GM12878 (cell line): ENCODE measurements around the gene CA6. TPM values are rescaled to one million over a fixed set of nuclear protein-coding genes. Genes with fewer than 3 reads are reported as not detected.

Experiments
- ATAC-seq: fragments of 200-7000 bp; cut with Tn5 transposase; 3 replicates; pipeline ENCODE4 v1.9.1; 2020; ENCODE audit warnings: mild to moderate bottlenecking, moderate library complexity
- BruUV-seq: library from RNA; stranded (reverse); fragments of 400-500 nt; replicated peaks from 2 replicates; lab custom pipeline; 2021; lab: Mats Ljungman, UMichigan
- CTCF ChIA-PET: fragments of 300-600 bp; sonication (Branson Sonifier 250); formaldehyde crosslinking; extraction: SDS; loops from one replicate; lab custom pipeline; 2021; ENCODE audit warnings: inconsistent platforms; lab: Yijun Ruan, JAX
- POLR2A ChIA-PET: fragments of 350-600 bp; formaldehyde crosslinking; extraction: SDS; loops from one replicate; lab custom pipeline; 2021; ENCODE audit warnings: inconsistent platforms; lab: Charles Lee
- RAD21 ChIA-PET: fragments of 300-600 bp; sonication (Branson Sonifier 250); formaldehyde crosslinking; loops from one replicate; lab custom pipeline; 2023; ENCODE audit warnings: antibody characterized with exemption; ENCODE audit not compliant: unreplicated experiment; lab: Charles Lee
- SMC1A ChIA-PET: fragments of 300-600 bp; sonication (Branson Sonifier 250); formaldehyde crosslinking; loops from one replicate; lab custom pipeline; 2023; ENCODE audit not compliant: unreplicated experiment, uncharacterized antibody; lab: Charles Lee
- DNase-seq: peaks from one replicate; pipeline ENCODE4 v3.0.0-alpha.2; 2011; ENCODE audit warnings: low read depth, low spot score
- FAIRE-seq: peaks from 3 replicates; lab custom pipeline; 2011; peaks lifted over from hg19 to GRCh38; lab: Jason Lieb, UNC
- H2AFZ ChIP-seq: 2 replicates; pipeline ENCODE4 v1.6.0; 2011; ENCODE audit warnings: low read depth, low read length, control low read depth; ENCODE audit not compliant: control insufficient read depth
- H3K27ac ChIP-seq: 2 replicates; pipeline ENCODE4 v1.5.1; 2011; ENCODE audit warnings: control low read depth; ENCODE audit not compliant: control insufficient read depth, insufficient read depth
- H3K27me3 ChIP-seq, 2 experiments: replicated peaks in 1 of 2; 2 replicates each; pipeline versions ENCODE4 v1.6.0 to v1.6.1; 2011; ENCODE audit warnings: low read length in 1 of 2; ENCODE audit not compliant: control insufficient read depth in 2 of 2, insufficient read depth in 2 of 2
- H3K36me3 ChIP-seq, 2 experiments: 2 replicates each; pipeline ENCODE4 v1.5.1; 2011; ENCODE audit warnings: low read length in 1 of 2; ENCODE audit not compliant: control insufficient read depth in 2 of 2, insufficient read depth in 2 of 2
- H3K4me1 ChIP-seq: 2 replicates; pipeline ENCODE4 v1.6.1; 2011; ENCODE audit warnings: mild to moderate bottlenecking, low read length, moderate library complexity, mixed read lengths; ENCODE audit not compliant: control insufficient read depth, insufficient read depth
- H3K4me2 ChIP-seq: 2 replicates; pipeline ENCODE4 v1.6.0; 2011; ENCODE audit warnings: control low read depth; ENCODE audit not compliant: control insufficient read depth, insufficient read depth
- H3K4me3 ChIP-seq: fragments of 200-600 bp; sonication (generic); 2 replicates; pipeline ENCODE4 v1.5.1; 2016
- H3K79me2 ChIP-seq: 2 replicates; pipeline ENCODE4 v1.6.0; 2011; ENCODE audit warnings: low read length; ENCODE audit not compliant: control insufficient read depth, insufficient read depth
- H3K9ac ChIP-seq: 2 replicates; pipeline ENCODE4 v1.8.0; 2011; ENCODE audit warnings: low read length, control low read depth, mixed read lengths; ENCODE audit not compliant: control insufficient read depth, insufficient read depth
- H3K9me3 ChIP-seq: replicated peaks from 3 replicates; pipeline ENCODE4 v1.5.1; 2011; ENCODE audit warnings: mild to moderate bottlenecking, low read length; ENCODE audit not compliant: control insufficient read depth, insufficient read depth
- H4K20me1 ChIP-seq: 2 replicates; pipeline ENCODE4 v1.6.0; 2011; ENCODE audit not compliant: control insufficient read depth, insufficient read depth
- FOXM1 ChIP-seq: IDR thresholded peaks from 2 replicates; pipeline ENCODE4 v1.6.1; 2012; ENCODE audit warnings: low read depth, mild to moderate bottlenecking, inconsistent platforms, low read length, moderate library complexity
- IRF4 ChIP-seq: IDR thresholded peaks from 2 replicates; pipeline ENCODE4 v1.6.1; 2011; ENCODE audit warnings: low read depth, low read length
- KLF5 ChIP-seq: fragments of 450-650 bp; IDR thresholded peaks from 2 replicates; pipeline ENCODE4 v1.6.1; 2014; ENCODE audit warnings: mild to moderate bottlenecking; ENCODE audit not compliant: partially characterized antibody
- MAX ChIP-seq: IDR thresholded peaks from 2 replicates; pipeline ENCODE4 v1.6.1; 2012; ENCODE audit warnings: low read depth, low read length, improper control_type of control experiment
- MTA3 ChIP-seq: IDR thresholded peaks from 2 replicates; pipeline ENCODE4 v1.6.1; 2012; ENCODE audit warnings: low read length, inconsistent platforms, borderline replicate concordance
- MYC ChIP-seq: IDR thresholded peaks from 2 replicates; pipeline ENCODE4 v1.6.1; 2011; ENCODE audit warnings: mild to moderate bottlenecking, low read length, moderate library complexity, inconsistent platforms; ENCODE audit not compliant: insufficient read depth, insufficient replicate concordance, insufficient read length, severe bottlenecking
- PML ChIP-seq: IDR thresholded peaks from 2 replicates; pipeline ENCODE4 v1.6.1; 2012; ENCODE audit warnings: low read length, inconsistent platforms
- RELA ChIP-seq: fragments of 450-650 bp; IDR thresholded peaks from 2 replicates; pipeline ENCODE4 v1.8.0; 2014; ENCODE audit warnings: borderline replicate concordance; ENCODE audit not compliant: partially characterized antibody
- SMAD5 ChIP-seq: IDR thresholded peaks from 2 replicates; pipeline ENCODE4 v1.6.1; 2016; ENCODE audit warnings: antibody characterized with exemption, low read depth
- SMARCA5 ChIP-seq: fragments of 450-650 bp; IDR thresholded peaks from 2 replicates; pipeline ENCODE4 v1.6.1; 2017; ENCODE audit warnings: mild to moderate bottlenecking
- TCF3 ChIP-seq: IDR thresholded peaks from 2 replicates; pipeline ENCODE4 v1.6.1; 2012; ENCODE audit warnings: low read depth, mild to moderate bottlenecking, low read length, borderline replicate concordance; ENCODE audit not compliant: insufficient read depth
- TCF7 ChIP-seq: IDR thresholded peaks from 2 replicates; pipeline ENCODE4 v1.6.1; 2014; ENCODE audit warnings: antibody characterized with exemption, borderline replicate concordance
- ZNF622 ChIP-seq: fragments of 450-650 bp; IDR thresholded peaks from 2 replicates; pipeline ENCODE4 v1.6.1; 2017; ENCODE audit warnings: mild to moderate bottlenecking, inconsistent platforms
- whole genome bisulfite sequencing: methylation state at CpG from one replicate; pipeline ENCODE4 v1.1.6; 2016; ENCODE audit warnings: low lambda C conversion rate; ENCODE audit not compliant: insufficient replicate concordance, insufficient coverage; ENCODE audit errors: missing lambda C conversion rate; 5-methylcytosine and 5-hydroxymethylcytosine counted together
- in situ Hi-C: fragments of 300-500 bp; cut with MboI; formaldehyde crosslinking; loops from 9 replicates; pipeline ENCODE4 v1.14.3; 2018; ENCODE audit warnings: mixed read lengths
- intact Hi-C: fragments of 100-400 bp; cut with micrococcal nuclease; formaldehyde crosslinking; loops from one replicate; pipeline ENCODE4 v1.14.2; 2022; ENCODE audit not compliant: unreplicated experiment
- polyA plus RNA-seq, 11 experiments: library from polyadenylated mRNA; depleted of rRNA in 4 of 11; unstranded in 6 of 11; stranded (reverse) in 5 of 11; fragments of >200 nt; fragmentation: Nextera tagmentation in 4 of 11; fragmentation: Illumina TruSeq in 1 of 11; extraction: Ambion mirVana in 4 of 11; extraction: Trizol in 1 of 11; gene quantifications; 1 replicate in 1 of 11; 2 replicates in 10 of 11; pipeline versions ENCODE4 v1.2.1 to v1.2.3, GENCODE V29; 2011 to 2016; ENCODE audit warnings: inconsistent platforms in 2 of 11, missing spikeins in 2 of 11, low read depth in 1 of 11
- total RNA-seq, 4 experiments: library from RNA; depleted of rRNA in 3 of 4; stranded (reverse); fragments of >200 nt in 3 of 4; fragmentation: Illumina TruSeq in 1 of 4; extraction: Trizol in 1 of 4; gene quantifications; 2 replicates each; pipeline versions ENCODE4 v1.2.1 to v1.2.3, GENCODE V29; 2013 to 2021
- TF ChIP-seq, protein P1 (sequence below): fragments of 450-650 bp; IDR thresholded peaks from 2 replicates; pipeline ENCODE4 v1.6.1; 2017; ENCODE audit warnings: mild to moderate bottlenecking, moderate library complexity
- TF ChIP-seq, protein P2 (sequence below): IDR thresholded peaks from 2 replicates; pipeline ENCODE4 v1.6.1; 2011; ENCODE audit warnings: low read depth, low read length, improper control_type of control experiment, borderline replicate concordance
- TF ChIP-seq, protein P3 (sequence below): IDR thresholded peaks from 2 replicates; pipeline ENCODE4 v1.6.1; 2011; ENCODE audit warnings: low read depth, mild to moderate bottlenecking, low read length, moderate library complexity, borderline replicate concordance; ENCODE audit errors: extremely low read depth

The CA6 gene
- total and polyA plus RNA-seq, 10 of the 15 experiments (the other 5 are each of a cell fraction or from before 2014, with no cell fraction given): not detected

DNA sequence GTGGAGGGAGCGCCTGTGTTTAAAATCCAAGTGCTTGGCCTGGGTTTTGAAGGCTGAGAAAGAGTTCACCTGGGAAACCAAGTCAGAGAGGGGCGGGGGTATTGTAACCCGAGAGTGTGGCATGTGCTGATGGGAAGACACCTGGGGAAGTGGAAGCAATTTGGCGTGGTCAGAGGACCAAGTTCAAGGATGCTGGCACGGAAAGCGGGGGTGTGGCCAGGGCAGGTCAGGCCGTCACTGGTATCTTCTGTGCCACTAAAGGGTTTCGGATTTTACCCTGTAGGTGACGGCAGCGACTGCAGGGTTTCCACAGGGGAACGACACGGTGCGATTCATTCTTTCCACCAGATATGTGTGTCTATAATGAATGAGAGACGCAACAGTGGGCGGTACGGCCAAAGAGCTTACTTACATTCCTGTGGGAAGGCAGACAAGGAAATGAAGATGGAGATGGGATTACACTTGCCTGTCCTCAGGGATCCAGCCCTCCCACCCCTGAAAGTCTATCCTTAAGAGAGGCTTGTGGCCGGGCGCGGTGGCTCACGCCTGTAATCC lies 31.3 kb downstream of the CA6 start:
- TF ChIP-seq MTA3 (no peak), RELA (no peak), IRF4 (no peak), SMARCA5 (no peak), SMAD5 (no peak), ZNF622 (no peak), TCF3 (no peak), MYC (no peak), PML (no peak), TCF7 (no peak), KLF5 (no peak), MAX (no peak), FOXM1 (no peak)
- TF ChIP-seq, protein P1, sequence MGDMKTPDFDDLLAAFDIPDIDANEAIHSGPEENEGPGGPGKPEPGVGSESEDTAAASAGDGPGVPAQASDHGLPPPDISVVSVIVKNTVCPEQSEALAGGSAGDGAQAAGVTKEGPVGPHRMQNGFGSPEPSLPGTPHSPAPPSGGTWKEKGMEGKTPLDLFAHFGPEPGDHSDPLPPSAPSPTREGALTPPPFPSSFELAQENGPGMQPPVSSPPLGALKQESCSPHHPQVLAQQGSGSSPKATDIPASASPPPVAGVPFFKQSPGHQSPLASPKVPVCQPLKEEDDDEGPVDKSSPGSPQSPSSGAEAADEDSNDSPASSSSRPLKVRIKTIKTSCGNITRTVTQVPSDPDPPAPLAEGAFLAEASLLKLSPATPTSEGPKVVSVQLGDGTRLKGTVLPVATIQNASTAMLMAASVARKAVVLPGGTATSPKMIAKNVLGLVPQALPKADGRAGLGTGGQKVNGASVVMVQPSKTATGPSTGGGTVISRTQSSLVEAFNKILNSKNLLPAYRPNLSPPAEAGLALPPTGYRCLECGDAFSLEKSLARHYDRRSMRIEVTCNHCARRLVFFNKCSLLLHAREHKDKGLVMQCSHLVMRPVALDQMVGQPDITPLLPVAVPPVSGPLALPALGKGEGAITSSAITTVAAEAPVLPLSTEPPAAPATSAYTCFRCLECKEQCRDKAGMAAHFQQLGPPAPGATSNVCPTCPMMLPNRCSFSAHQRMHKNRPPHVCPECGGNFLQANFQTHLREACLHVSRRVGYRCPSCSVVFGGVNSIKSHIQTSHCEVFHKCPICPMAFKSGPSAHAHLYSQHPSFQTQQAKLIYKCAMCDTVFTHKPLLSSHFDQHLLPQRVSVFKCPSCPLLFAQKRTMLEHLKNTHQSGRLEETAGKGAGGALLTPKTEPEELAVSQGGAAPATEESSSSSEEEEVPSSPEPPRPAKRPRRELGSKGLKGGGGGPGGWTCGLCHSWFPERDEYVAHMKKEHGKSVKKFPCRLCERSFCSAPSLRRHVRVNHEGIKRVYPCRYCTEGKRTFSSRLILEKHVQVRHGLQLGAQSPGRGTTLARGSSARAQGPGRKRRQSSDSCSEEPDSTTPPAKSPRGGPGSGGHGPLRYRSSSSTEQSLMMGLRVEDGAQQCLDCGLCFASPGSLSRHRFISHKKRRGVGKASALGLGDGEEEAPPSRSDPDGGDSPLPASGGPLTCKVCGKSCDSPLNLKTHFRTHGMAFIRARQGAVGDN: no peak
- TF ChIP-seq, protein P2, sequence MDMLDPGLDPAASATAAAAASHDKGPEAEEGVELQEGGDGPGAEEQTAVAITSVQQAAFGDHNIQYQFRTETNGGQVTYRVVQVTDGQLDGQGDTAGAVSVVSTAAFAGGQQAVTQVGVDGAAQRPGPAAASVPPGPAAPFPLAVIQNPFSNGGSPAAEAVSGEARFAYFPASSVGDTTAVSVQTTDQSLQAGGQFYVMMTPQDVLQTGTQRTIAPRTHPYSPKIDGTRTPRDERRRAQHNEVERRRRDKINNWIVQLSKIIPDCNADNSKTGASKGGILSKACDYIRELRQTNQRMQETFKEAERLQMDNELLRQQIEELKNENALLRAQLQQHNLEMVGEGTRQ: no peak
- TF ChIP-seq, protein P3, sequence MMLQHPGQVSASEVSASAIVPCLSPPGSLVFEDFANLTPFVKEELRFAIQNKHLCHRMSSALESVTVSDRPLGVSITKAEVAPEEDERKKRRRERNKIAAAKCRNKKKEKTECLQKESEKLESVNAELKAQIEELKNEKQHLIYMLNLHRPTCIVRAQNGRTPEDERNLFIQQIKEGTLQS: no peak
- ATAC-seq: no peak
- H3K4me1 ChIP-seq: no peaks in the 10 kb centered on the region
- no peaks in the 10 kb centered on the region for H3K79me2 ChIP-seq
- no peak overlapping the region for H3K9ac ChIP-seq
- CTCF ChIA-PET: interaction anchor here (1.0 to 1.2 kb wide), 2 partner anchors 14 to 28 kb away, joined by 3 read pairs; no protein-coding TSS in a partner anchor
- BruUV-seq: no TSS peak
- RAD21 ChIA-PET: no interaction called here
- H3K36me3 ChIP-seq: no peaks in the 10 kb centered on the region
- POLR2A ChIA-PET: interaction anchor here (0.7 kb wide), 1 partner anchor 33 kb away, joined by 4 read pairs; no protein-coding TSS in a partner anchor
- no peaks in the 10 kb centered on the region for H3K9me3 ChIP-seq
- 69% methylated on average over 20 of the region's 20 CpGs for WGBS
- no peak for FAIRE-seq
- H2AFZ ChIP-seq: no peak overlapping the region
- SMC1A ChIA-PET: no interaction called here
- intact Hi-C loops: no loop called here
- DNase-seq: no peak
- no peak overlapping the region for H3K27ac ChIP-seq
- H3K4me3 ChIP-seq: no peak overlapping the region
- in situ Hi-C loops: no loop called here
- H3K27me3 ChIP-seq: peaks cover 0 to 2% of the 10 kb centered on the region in 2 experiments; a peak in 2 of 4 replicates
- H3K4me2 ChIP-seq: no peak overlapping the region
- H4K20me1 ChIP-seq: no peaks in the 10 kb centered on the region
